Transverse colon (tissue), 4 donors: ENCODE measurements around the gene PPP3CA.

Experiments
- CTCF ChIP-seq, 5 experiments: fragments of 200-600 bp in 3 of 5; fragments of 450-650 bp in 2 of 5; sonication (generic) in 3 of 5; IDR thresholded peaks; 1 replicate in 2 of 5; 2 replicates in 3 of 5; pipeline ENCODE4 v1.5.1; 2016 to 2017; ENCODE audit warnings: antibody characterized with exemption in 5 of 5, inconsistent platforms in 3 of 5, mild to moderate bottlenecking in 2 of 5, moderate library complexity in 1 of 5
- POLR2A ChIP-seq: fragments of 450-650 bp; IDR thresholded peaks from one replicate; pipeline ENCODE4 v1.6.1; 2016; ENCODE audit warnings: antibody characterized with exemption, mild to moderate bottlenecking, moderate library complexity
- POLR2AphosphoS5 ChIP-seq, 3 donors: sonication (generic); formaldehyde crosslinking; IDR thresholded peaks; one replicate each; pipeline ENCODE4 v1.6.1; 2016; ENCODE audit warnings: antibody characterized with exemption in 3 of 3

DNA sequence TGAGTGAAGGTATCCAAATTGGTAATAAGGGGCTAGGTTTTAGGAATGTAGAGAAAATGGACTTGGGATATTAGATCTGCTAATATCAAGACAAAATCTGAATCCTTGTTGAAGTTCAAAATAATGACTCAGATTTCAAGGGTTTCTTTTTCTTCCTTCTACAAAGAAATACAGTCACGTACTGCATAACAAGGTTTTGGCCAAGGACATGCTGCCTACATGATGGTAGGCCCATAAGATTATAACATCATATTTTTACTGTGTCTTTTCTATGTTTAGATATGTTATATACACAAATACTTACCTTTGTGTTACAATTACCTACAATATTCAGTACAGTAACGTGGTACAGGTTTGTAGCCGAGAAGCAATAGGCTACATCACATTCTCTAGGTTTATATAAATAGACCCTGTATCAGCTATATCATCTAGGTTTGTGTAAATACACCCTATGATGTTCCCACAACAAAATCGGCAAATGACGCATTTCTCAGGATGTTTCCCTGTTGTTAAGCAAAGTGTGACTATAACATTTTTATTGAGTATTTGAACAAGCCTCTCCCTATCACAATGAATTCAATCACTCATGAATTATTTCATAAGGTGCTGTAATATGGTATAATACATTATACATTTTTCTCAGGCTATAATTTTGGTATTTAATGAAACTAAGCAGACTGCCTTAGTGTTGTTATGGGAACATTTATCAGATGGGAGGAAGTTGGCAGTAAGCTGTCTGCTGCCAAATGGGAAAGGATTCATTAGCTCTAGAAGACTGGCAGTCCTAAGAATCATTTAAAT, 186.3 kb downstream of the PPP3CA start:
- TF ChIP-seq CTCF (IDR thresholded peaks at IDR 0.05) (no peak), POLR2A (no peak), POLR2AphosphoS5 (IDR thresholded peaks at IDR 0.05) (peak in 1 of 3 donors; percentile 21)
